Right lobe of liver (tissue), 4 donors: Measurements from ENCODE around the gene TUBGCP5.

Experiments used
- CTCF ChIP-seq, 4 donors: fragments of 200-600 bp in 3 of 4; fragments of 450-650 bp in 1 of 4; IDR thresholded peaks; one replicate each; pipeline versions ENCODE4 v1.5.1 to v1.8.0; 2016 to 2022; ENCODE audit warnings: antibody characterized with exemption in 4 of 4, mild to moderate bottlenecking in 2 of 4
- POLR2A ChIP-seq: fragments of 450-650 bp; IDR thresholded peaks from one replicate; pipeline ENCODE4 v1.6.1; 2017; ENCODE audit warnings: antibody characterized with exemption, mild to moderate bottlenecking
- donor health status: DM: no; HTN: no; CAD: no.
- donor health status: DM: no; HTN: no; CAD: no.
- donor health status: DM: no; HTN: yes; CAD: no.

- TF ChIP-seq CTCF (IDR thresholded peaks at IDR 0.05) (no peak), POLR2A (no peak)
Observed at GRCh38 chr15:22988811-22989210, 50.6 kb downstream of the TUBGCP5 start.
